ENCODE data around the gene EREG.

EREG gene

DNA sequence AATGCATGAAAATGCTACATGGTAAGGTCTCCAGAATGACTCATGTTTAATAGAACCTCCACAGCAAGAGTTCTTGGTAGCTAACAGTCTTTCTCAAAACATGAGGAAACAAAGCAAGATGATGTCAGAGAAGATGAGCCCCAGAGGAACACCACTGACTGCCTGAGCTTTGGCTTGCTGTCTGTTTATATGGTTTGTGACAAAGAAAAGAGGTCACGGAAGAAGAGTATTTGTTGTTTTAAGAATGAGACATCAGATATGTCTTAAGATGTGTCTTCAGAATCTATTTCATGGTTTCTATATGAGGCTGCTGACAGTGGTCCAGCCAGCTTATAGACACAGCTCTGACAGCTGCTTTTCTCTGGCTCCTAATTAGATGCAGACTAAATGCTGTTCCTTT, 61.2 kb downstream of the EREG start:
- no peak for DNase-seq (ENCODE audit: low read depth in 2 of 2)

DNA sequence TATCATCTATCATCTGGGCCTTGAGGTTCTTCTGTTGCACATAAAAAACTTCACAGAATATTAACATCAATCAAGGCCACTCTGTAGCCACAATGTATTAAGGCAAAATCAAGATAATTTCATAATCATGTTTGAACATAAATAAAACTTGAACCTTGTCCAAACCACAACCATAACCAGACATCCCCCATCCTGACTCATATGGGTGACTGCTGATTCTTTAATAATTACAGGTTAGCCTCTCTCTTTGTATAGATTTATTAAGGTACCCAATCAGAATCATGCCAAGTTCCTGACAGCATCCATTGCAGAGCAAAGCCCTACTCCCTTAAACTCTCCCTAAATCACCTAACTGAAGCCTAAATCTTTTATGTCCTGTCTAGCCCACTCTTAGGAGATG, 63.3 kb downstream of the EREG start:
- no peak for DNase-seq (ENCODE audit: low read depth in 2 of 2)

DNA sequence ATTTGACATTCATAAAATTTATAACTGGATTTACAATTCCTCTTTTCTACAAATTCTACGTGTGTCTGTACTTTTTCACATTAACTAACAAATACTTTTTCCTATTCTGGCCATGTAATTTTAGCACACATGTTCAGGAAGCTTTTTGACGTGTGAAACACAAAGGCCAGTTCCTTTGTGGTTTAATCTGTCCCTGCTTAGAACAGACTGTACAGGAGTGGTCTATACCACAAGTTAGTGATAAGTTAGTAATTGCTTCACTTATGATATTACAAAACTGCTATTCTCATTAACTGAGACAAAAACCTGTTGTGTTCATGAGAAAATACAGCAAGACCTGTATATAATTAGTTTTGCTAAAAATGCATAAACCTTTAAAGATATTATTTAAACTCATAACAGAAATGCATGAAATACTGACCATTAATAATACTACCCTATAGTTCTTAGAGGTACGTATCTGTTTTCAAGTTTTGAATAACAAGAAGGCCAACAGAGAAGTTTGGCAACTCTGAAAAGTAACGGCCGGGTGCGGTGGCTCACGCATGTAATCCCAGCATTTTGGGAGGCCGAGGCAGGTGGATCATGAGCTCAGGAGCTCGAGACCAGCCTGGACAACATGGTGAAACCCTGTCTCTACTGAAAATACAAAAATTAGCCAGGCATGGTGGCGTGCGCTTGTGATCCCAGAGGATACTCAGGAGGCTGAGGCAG, 66.3 kb downstream of the EREG start:
- no peak for DNase-seq (ENCODE audit: low read depth in 2 of 2)

DNA sequence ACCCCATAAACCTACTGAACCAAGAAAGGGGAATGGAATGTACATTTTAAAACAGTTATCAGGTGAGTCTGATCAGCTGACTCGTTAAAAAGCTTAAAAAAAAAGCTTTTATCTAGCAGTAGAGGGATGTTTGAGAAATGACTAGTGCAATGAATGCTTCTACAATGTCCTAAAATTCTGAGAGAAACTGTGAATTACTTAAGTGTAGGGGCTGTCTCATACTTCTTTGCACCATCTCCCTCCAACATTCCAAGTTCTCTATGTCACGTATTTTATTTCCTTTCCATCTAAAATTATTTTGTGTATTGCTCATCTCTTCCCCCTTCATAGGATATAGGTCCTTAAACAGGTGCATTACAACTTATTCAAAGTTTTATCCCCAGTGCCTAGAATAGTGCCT, 68.1 kb downstream of the EREG start:
- DNase-seq (ENCODE audit: low read depth in 2 of 2), result no peak

DNA sequence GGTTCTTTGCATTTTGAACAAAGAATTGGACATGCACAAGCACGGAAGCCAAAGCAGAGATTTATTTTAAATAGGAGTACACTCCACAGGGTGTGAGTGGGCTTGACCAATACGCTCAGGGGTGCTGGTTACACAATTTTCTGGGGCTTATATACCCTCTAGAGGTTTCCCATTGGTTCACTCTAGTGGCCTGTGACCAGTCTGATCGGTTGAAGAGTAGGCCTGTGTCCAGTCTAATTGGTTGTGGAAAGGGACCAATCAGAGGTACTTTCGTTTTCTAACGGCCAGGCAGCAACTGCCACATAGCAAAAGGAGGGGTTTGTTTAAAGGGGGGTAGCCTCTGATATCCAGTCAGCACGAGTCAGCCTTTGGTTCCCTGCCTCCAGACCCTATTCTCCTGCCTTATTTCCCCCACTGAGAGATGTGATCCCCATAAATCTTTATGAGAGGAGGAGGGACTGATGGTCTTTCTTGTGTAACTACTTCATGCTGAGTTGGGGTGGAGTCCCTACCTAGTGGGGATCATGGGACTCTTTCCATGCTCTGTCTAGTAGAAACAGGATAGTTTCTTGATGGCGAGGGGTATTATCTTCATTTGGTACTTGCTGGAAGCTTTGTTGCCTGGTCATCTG, 68.7 kb downstream of the EREG start:
- DNase-seq (ENCODE audit: low read depth in 2 of 2), result no peak

DNA sequence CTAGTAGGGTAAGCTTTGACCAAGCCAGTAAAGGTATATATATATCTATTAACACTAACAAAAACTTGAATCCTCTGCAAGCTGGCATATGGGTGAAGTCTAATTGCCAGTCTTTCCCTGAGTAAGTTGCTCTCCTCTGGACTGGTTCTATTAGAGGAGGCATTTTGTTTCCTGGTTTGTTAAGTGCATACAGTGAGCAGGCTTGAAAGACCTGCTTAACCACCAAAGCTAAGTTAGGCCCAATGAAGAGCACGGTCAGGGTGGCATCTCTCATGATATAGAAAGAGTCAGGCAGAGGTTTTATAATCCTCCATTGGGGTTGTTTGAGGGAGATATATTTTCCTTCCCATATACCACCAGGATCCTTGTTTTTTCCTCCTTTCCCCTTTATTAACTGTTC, 70.4 kb downstream of the EREG start:
- no peak for DNase-seq (ENCODE audit: low read depth in 2 of 2)

DNA sequence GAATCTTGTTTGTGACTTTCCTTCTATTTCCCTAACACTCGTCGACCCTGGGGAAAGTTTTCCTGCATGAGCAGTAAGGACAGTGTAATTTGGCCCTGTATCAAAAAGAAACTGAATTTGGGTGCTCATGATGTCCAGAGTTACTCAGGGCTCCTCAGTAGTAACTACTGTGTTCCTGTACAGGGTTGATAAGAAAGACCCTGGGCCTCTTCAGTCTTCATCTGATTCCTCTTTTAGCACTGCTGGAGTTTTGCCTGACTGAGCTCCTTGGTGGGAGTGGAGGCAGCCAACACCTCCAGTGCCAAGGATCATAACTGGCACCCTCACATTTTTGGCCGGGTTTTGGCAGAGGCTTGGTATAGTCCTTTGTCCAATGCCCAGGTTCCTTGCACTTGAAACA, 72.9 kb downstream of the EREG start:
- DNase-seq (ENCODE audit: low read depth in 2 of 2), result no peak
